Bronchial epithelial cell (primary cell): ENCODE data around the gene BATF. TPM values are rescaled to one million over a fixed set of nuclear protein-coding genes. Genes with fewer than 3 reads are reported as not detected.
"Not testable (repeated sequence)": the region's sequence is repeated elsewhere in the genome, so short reads cannot be mapped to it uniquely, and the experiment has no call there.

ENCODE experiments used
- DNase-seq: peaks from one replicate; pipeline ENCODE4 v3.0.0-alpha.2; 2010; ENCODE audit warnings: low read depth
- FAIRE-seq: peaks from 2 replicates; lab custom pipeline; 2011; peaks lifted over from hg19 to GRCh38; lab: Jason Lieb, UNC
- H3K27me3 ChIP-seq: 2 replicates; pipeline ENCODE4 v1.5.1; 2011; ENCODE audit warnings: low read length; ENCODE audit not compliant: control insufficient read depth, insufficient read depth
- H3K36me3 ChIP-seq: 2 replicates; pipeline ENCODE4 v1.5.1; 2011; ENCODE audit warnings: low read length; ENCODE audit not compliant: control insufficient read depth, insufficient read depth
- H3K4me3 ChIP-seq: 2 replicates; pipeline ENCODE4 v1.5.1; 2011; ENCODE audit warnings: mild to moderate bottlenecking, low read depth, low read length, control low read depth
- total RNA-seq: library from RNA; depleted of rRNA; stranded (reverse); fragments of >200 nt; gene quantifications from 2 replicates; pipeline ENCODE4 v1.2.1, GENCODE V29; 2014
- TF ChIP-seq, protein P1 (sequence below): IDR thresholded peaks from 2 replicates; pipeline ENCODE4 v1.5.1; 2011; ENCODE audit warnings: mild to moderate bottlenecking, moderate library complexity, low read length, control low read depth, inconsistent platforms; ENCODE audit not compliant: insufficient read depth, severe bottlenecking

The BATF gene, protein sequence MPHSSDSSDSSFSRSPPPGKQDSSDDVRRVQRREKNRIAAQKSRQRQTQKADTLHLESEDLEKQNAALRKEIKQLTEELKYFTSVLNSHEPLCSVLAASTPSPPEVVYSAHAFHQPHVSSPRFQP
- total RNA-seq = 2.6 and 3.4 TPM in 2 replicates

DNA sequence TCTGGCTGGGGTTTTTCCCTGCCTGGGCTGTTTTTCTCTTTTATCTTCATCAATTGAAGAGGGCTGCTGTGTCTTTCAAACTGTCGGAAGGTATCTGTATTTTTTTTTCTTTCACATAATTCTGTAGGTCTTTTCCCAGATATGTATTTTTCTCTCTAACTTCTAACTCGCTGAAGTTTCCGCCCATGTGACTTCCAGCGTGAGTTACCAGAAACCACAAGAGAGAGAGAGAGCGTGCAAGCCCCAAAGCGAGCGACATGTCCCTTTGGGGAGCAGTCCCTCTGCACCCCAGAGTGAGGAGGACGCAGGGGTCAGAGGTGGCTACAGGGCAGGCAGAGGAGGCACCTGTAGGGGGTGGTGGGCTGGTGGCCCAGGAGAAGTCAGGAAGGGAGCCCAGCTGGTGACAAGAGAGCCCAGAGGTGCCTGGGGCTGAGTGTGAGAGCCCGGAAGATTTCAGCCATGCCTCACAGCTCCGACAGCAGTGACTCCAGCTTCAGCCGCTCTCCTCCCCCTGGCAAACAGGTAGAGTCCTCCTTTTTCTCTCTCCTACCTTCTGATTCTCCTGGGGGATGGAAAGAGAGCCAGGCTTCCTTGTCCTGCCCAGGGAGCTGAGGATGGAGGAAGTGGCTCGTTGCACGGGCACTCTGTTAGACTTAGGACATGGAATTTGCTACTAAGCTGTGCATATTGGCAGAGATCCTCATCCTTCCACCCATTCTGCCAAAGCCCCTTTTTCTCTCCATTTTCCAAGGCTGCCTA, at the start of gene BATF:
TSS of gene BATF (plus strand) at position 246 of the 759 bp plus-strand sequence. CDS start at position 460, 214 bp downstream.
- no peak for FAIRE-seq
- DNase-seq = peak; percentile 12
- peak within 1 kb of the TSS; percentile 23 for H3K4me3 ChIP-seq
- no peaks in the 10 kb centered on the region for H3K27me3 ChIP-seq
- H3K36me3 ChIP-seq = no peaks in the 10 kb centered on the region
- TF ChIP-seq, protein P1, sequence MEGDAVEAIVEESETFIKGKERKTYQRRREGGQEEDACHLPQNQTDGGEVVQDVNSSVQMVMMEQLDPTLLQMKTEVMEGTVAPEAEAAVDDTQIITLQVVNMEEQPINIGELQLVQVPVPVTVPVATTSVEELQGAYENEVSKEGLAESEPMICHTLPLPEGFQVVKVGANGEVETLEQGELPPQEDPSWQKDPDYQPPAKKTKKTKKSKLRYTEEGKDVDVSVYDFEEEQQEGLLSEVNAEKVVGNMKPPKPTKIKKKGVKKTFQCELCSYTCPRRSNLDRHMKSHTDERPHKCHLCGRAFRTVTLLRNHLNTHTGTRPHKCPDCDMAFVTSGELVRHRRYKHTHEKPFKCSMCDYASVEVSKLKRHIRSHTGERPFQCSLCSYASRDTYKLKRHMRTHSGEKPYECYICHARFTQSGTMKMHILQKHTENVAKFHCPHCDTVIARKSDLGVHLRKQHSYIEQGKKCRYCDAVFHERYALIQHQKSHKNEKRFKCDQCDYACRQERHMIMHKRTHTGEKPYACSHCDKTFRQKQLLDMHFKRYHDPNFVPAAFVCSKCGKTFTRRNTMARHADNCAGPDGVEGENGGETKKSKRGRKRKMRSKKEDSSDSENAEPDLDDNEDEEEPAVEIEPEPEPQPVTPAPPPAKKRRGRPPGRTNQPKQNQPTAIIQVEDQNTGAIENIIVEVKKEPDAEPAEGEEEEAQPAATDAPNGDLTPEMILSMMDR = no peak

DNA sequence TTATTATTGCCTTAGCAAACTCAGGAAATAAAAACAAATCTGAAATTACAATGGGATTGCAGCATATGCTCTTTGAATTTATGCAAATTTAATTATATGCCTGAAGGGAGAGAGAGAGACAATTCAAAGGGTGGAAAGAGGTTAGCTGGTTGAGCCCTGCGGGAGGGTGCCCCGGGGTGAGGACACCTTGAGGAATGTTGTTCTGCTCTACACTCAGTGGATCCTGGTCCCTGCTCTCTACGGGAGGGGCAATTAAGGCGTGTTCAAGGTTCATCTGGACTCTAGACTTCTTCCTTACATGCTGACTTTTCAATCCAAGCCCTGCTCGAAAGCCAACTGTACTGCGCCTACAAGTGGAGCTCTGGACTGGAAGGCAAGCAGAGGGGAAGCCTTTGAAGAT, 48.1 kb upstream of the BATF start:
- H3K27me3 ChIP-seq, H3K4me3 ChIP-seq, DNase-seq, FAIRE-seq: not testable (repeated sequence)
- peaks cover 19% of the 10 kb centered on the region for H3K36me3 ChIP-seq

DNA sequence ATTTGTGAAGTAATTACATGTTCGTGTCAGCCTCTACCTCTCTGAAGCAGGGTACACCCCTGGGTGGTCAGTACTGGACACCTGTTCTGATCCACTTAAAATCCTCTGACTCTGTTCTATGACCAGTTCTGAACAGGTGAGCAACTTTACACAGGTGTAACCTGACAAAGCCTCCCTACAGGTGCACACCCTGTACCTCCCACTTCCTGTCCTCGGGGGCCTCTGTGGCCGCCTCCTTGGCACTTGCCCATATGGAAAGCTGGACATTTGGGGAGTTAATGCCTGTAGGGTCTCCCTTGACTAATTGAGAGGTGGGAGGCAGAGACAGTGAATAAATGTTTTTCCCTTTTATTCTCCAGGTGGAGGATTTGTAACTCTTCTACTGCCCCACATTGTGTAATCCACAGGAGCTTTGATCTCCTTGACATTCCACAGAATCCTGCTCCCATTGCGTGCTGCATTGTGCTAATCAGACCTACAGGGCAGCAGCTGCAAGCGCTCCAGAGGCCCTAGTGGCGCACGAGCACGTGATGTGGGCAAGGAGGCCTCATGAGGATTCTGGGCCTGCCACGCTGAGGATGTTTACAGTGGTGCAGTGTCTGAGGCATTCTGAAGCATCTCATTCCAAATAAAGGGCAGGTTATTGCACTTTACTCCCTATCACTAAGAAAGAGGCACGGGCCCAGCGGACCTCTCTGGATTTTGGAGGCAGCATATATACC, 45.8 kb upstream of the BATF start:
- Histone ChIP-seq H3K27me3 (no peaks in the 10 kb centered on the region), H3K4me3 (no peak overlapping the region), H3K36me3 (peaks cover 5% of the 10 kb centered on the region)
- TF ChIP-seq, protein P1 = no peak
- no peak for FAIRE-seq
- no peak for DNase-seq

DNA sequence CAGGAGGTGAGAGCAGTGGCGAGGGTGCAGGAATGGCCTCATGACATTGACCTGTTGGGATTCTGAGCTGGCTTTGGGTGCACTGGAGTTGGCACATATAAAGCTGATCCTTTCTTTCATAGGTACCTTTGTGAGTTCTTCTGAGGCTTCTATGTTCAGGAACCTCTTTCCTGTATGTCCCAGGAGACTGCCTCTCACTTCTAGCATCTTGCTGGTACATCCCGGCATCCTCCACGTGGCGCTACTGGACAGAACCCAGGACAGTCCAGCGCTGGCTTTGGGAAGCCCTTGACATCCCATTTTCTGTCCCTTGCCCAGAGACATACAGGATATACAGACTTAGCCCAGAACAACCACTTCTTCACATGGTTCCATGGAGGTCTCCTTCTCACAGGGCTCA, 44.4 kb upstream of the BATF start:
- no peak for DNase-seq
- H3K36me3 ChIP-seq = no peaks in the 10 kb centered on the region
- no peak for FAIRE-seq
- TF ChIP-seq, protein P1 = no peak
- no peak overlapping the region for H3K4me3 ChIP-seq
- H3K27me3 ChIP-seq = no peaks in the 10 kb centered on the region

DNA sequence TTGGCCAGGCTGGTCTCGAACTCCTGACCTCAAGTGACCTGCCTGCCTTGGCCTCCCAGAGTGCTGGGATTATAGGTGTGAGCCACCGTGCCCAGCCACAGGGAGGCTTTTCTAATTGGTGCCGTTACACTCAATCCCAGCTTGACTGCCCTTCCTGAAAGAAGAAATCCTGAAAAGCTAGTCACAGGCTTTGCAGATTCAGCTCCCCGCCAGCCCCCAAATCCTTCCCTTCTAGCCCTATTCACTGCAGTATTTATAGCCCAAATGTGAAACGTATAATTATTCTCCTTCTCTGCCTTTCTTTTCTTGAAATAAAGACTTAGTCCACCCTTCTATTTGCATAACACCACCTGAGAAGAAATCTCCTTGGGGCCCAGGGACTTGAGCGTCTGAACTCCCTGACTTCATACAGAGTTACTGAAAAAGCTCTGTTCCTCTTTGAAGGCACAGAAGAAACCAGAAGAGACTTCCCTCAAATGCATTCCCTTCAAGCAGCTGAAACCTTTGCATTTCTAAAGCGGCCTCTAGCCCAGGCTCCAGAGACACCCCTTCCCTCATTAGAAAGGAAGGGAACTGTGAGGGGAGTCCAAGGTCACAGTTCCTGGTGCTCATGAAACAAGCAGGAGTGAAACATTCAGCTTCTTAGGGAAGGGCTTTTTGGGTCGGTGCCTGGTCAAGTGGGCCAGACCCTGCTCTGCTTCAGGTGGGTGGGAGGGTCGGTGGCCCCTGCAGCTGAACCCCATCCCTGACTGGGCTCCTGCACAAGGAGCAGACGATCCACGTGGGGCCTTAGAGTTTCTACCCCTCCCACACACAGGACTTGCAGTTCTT, 42.3 kb upstream of the BATF start:
- no peaks in the 10 kb centered on the region for H3K27me3 ChIP-seq
- H3K36me3 ChIP-seq = no peaks in the 10 kb centered on the region
- TF ChIP-seq, protein P1 = no peak
- no peak for DNase-seq
- FAIRE-seq = no peak
- H3K4me3 ChIP-seq = no peak overlapping the region

DNA sequence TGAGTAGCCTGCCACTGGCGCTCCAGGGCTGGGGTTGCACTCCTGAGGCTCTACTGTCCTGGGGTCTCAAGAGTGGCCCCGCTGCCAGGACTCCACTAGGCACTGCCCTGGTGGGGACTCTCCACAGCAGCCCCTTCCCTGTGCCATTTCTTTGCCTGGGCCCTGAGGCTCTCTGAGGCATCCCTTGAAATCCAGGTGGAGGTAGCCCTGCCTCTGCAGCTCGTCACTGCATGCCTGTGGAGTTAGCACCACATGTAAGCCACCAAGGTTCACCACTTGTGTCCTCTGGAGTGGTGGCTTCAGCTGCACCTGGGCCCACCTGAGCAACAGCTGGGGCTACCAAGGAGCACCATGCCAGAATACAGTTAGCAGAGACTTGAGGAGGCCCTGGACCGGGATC, 39.9 kb upstream of the BATF start:
- no peak overlapping the region for H3K4me3 ChIP-seq
- DNase-seq (no peak), FAIRE-seq (no peak)
- no peaks in the 10 kb centered on the region for H3K27me3 ChIP-seq
- TF ChIP-seq, protein P1 = no peak
- no peaks in the 10 kb centered on the region for H3K36me3 ChIP-seq
